Measurements from ENCODE around the gene CDH4.

Gene CDH4

GRCh38 chr20:61879303-61879620, 627.2 kb downstream of the CDH4 start:
- DNase-seq = no peak

- DNase-seq = no peak
These were observed 627.6 kb downstream of the CDH4 start for GRCh38 chr20:61879694-61880093.

GRCh38 chr20:61880706-61881105, 628.6 kb downstream of the CDH4 start:
- no peak for DNase-seq

GRCh38 chr20:61881416-61881815, 629.4 kb downstream of the CDH4 start:
- peak; percentile 46 for DNase-seq

GRCh38 chr20:61881861-61882260, 629.8 kb downstream of the CDH4 start:
- no peak for DNase-seq

GRCh38 chr20:61882716-61883615, 630.9 kb downstream of the CDH4 start:
- no peak for DNase-seq

- no peak for DNase-seq
These were observed 631.9 kb downstream of the CDH4 start for GRCh38 chr20:61883857-61884393.

- no peak for DNase-seq
These were observed 632.7 kb downstream of the CDH4 start for GRCh38 chr20:61884571-61885389.

GRCh38 chr20:61885759-61886715, 634.0 kb downstream of the CDH4 start:
- no peak for DNase-seq

- peak; percentile 60 for DNase-seq
These were observed 634.9 kb downstream of the CDH4 start for GRCh38 chr20:61886721-61887595.

- DNase-seq = no peak
These were observed 635.6 kb downstream of the CDH4 start for GRCh38 chr20:61887596-61888093.

GRCh38 chr20:61888101-61888865, 636.2 kb downstream of the CDH4 start:
- DNase-seq = no peak

GRCh38 chr20:61889659-61890058, 637.6 kb downstream of the CDH4 start:
- no peak for DNase-seq

GRCh38 chr20:61890210-61890609, 638.1 kb downstream of the CDH4 start:
- no peak for DNase-seq

- no peak for DNase-seq
These were observed 639.4 kb downstream of the CDH4 start for GRCh38 chr20:61891476-61891875.

- DNase-seq = no peak
These were observed 640.0 kb downstream of the CDH4 start for GRCh38 chr20:61891916-61892649.

- DNase-seq = no peak
These were observed 643.0 kb downstream of the CDH4 start for GRCh38 chr20:61895016-61895415.

- DNase-seq = no peak
These were observed 643.6 kb downstream of the CDH4 start for GRCh38 chr20:61895686-61896057.

GRCh38 chr20:61896058-61896961, 644.2 kb downstream of the CDH4 start:
- DNase-seq = peak; percentile 67

All from right hindlimb (tissue), 1 donor.